Keratinocyte (primary cell): ENCODE data around the gene SDR9C7. TPM values are rescaled to one million over a fixed set of nuclear protein-coding genes. Genes with fewer than 3 reads are reported as not detected.
A peak's percentile ranks its signal among the peaks of the same experiment; 100 is the strongest.

Source experiments
- DNase-seq: peaks from one replicate; pipeline ENCODE4 v3.0.0-alpha.2; 2011; ENCODE audit warnings: low read depth, missing footprints, low spot score
- FAIRE-seq: peaks from 2 replicates; lab custom pipeline; 2011; peaks lifted over from hg19 to GRCh38; lab: Jason Lieb, UNC
- H2AFZ ChIP-seq: 2 replicates; pipeline ENCODE4 v1.6.0; 2012; ENCODE audit warnings: low read length, control low read depth, inconsistent platforms; ENCODE audit not compliant: control insufficient read depth
- H3K27ac ChIP-seq: 2 replicates; pipeline ENCODE4 v1.5.1; 2011; ENCODE audit warnings: low read length; ENCODE audit not compliant: control insufficient read depth, insufficient read depth
- H3K27me3 ChIP-seq: 3 replicates; pipeline ENCODE4 v1.6.0; 2011; ENCODE audit warnings: low read length; ENCODE audit not compliant: control insufficient read depth, insufficient read depth; ENCODE audit errors: extremely low read depth
- H3K36me3 ChIP-seq, 2 experiments: 2 replicates in 1 of 2; 3 replicates in 1 of 2; pipeline ENCODE4 v1.5.1; 2011; ENCODE audit warnings: low read length in 2 of 2, mild to moderate bottlenecking in 1 of 2; ENCODE audit not compliant: control insufficient read depth in 2 of 2, insufficient read depth in 2 of 2; ENCODE audit errors: extremely low read depth in 1 of 2
- H3K4me1 ChIP-seq: 3 replicates; pipeline ENCODE4 v1.5.1; 2011; ENCODE audit warnings: low read length; ENCODE audit not compliant: control insufficient read depth, insufficient read depth; ENCODE audit errors: extremely low read depth
- H3K4me2 ChIP-seq: 3 replicates; pipeline ENCODE4 v1.6.0; 2011; ENCODE audit warnings: low read depth, low read length; ENCODE audit not compliant: control insufficient read depth, insufficient read depth; ENCODE audit errors: extremely low read depth
- H3K4me3 ChIP-seq, 3 experiments: fragments of 200-600 bp in 1 of 3; sonication (generic) in 1 of 3; 2 replicates in 2 of 3; 3 replicates in 1 of 3; pipeline ENCODE4 v1.5.1; 2011 to 2016; ENCODE audit warnings: low read length in 3 of 3, mild to moderate bottlenecking in 3 of 3, control low read depth in 2 of 3, inconsistent platforms in 1 of 3, low read depth in 1 of 3, mixed read lengths in 1 of 3, mixed run types in 1 of 3, moderate library complexity in 1 of 3; ENCODE audit not compliant: control insufficient read depth in 2 of 3, insufficient read depth in 2 of 3; ENCODE audit errors: extremely low read depth in 1 of 3
- H3K79me2 ChIP-seq: 2 replicates; pipeline ENCODE4 v1.6.0; 2012; ENCODE audit warnings: low read length; ENCODE audit not compliant: control insufficient read depth, insufficient read depth
- H3K9ac ChIP-seq: 3 replicates; pipeline ENCODE4 v1.6.0; 2011; ENCODE audit warnings: low read length; ENCODE audit not compliant: control insufficient read depth, insufficient read depth; ENCODE audit errors: extremely low read depth
- H3K9me1 ChIP-seq: 3 replicates; pipeline ENCODE4 v1.6.0; 2011; ENCODE audit warnings: low read length; ENCODE audit not compliant: control insufficient read depth, insufficient read depth; ENCODE audit errors: extremely low read depth
- H3K9me3 ChIP-seq: 2 replicates; pipeline ENCODE4 v1.5.1; 2012; ENCODE audit warnings: low read depth, low read length; ENCODE audit not compliant: control insufficient read depth
- H4K20me1 ChIP-seq: 3 replicates; pipeline ENCODE4 v1.6.0; 2011; ENCODE audit warnings: low read length; ENCODE audit not compliant: control insufficient read depth, insufficient read depth; ENCODE audit errors: extremely low read depth
- CTCF ChIP-seq, 3 experiments: IDR thresholded peaks in 1 of 3; conservative IDR thresholded peaks in 1 of 3; optimal IDR thresholded peaks in 1 of 3; 2 replicates in 2 of 3; 3 replicates in 1 of 3; pipeline versions ENCODE3 to v1.5.1; 2011; ENCODE audit warnings: low read length in 3 of 3, mild to moderate bottlenecking in 3 of 3, moderate library complexity in 2 of 3, control low read depth in 1 of 3, inconsistent platforms in 1 of 3; ENCODE audit not compliant: insufficient read depth in 2 of 3; ENCODE audit errors: extremely low read depth in 1 of 3
- EZH2 ChIP-seq: IDR thresholded peaks from one replicate; pipeline ENCODE4 v1.6.1; 2012; ENCODE audit warnings: inconsistent platforms, mild to moderate bottlenecking, low read length, moderate library complexity
- dilution Hi-C: fragments of 300-500 bp; cut with MboI; formaldehyde crosslinking; loops from one replicate; pipeline ENCODE4 v1.7.0; 2020; ENCODE audit warnings: low sequenced_read_pairs; ENCODE audit not compliant: extremely low pct_ligation_motif_present
- polyA plus RNA-seq, 5 experiments: library from polyadenylated mRNA; depleted of rRNA in 3 of 5; stranded (reverse) in 3 of 5; stranded (forward) in 1 of 5; unstranded in 1 of 5; fragments of >200 nt; gene quantifications; 1 replicate in 1 of 5; 2 replicates in 3 of 5; 3 replicates in 1 of 5; pipeline versions ENCODE4 v1.2.1 to v1.2.3, GENCODE V29; 2011 to 2012; ENCODE audit warnings: missing spikeins in 2 of 5, low read depth in 1 of 5, low replicate concordance in 1 of 5

Gene SDR9C7
- polyA plus RNA-seq, 1 donor (not counting 4 experiments of a cell fraction or from before 2014, with no cell fraction given), result 1.3 TPM

- Histone ChIP-seq H3K36me3 (no peaks in the 10 kb centered on the region), H3K4me3 (no peak overlapping the region), H3K9me3 (no peaks in the 10 kb centered on the region), H4K20me1 (no peaks in the 10 kb centered on the region), H3K79me2 (no peaks in the 10 kb centered on the region), H3K27ac (no peak overlapping the region), H3K4me2 (peak overlapping the region; percentile 23), H3K9ac (no peak overlapping the region), H3K9me1 (no peaks in the 10 kb centered on the region), H2AFZ (no peak overlapping the region), H3K27me3 (no peaks in the 10 kb centered on the region), H3K4me1 (peaks cover 25% of the 10 kb centered on the region)
- dilution Hi-C loops, result no loop called here
- DNase-seq (peak; percentile 9), FAIRE-seq (no peak)
- no peak for TF ChIP-seq CTCF (optimal IDR thresholded peaks at IDR 0.05 in 1 of 3, IDR thresholded peaks at IDR 0.05 in 1 of 3, conservative IDR thresholded peaks at IDR 0.05 in 1 of 3; ENCODE audit: extremely low read depth in 1 of 3, insufficient read depth in 2 of 3, low read length in 3 of 3)
- TF ChIP-seq EZH2, result no peak
These were observed 2.7 kb downstream of the SDR9C7 start for GRCh38 chr12:56931474-56931978.

- no peak overlapping the region for H3K4me2 ChIP-seq
- no peaks in the 10 kb centered on the region for H3K79me2 ChIP-seq
- no peaks in the 10 kb centered on the region for H3K9me1 ChIP-seq
- FAIRE-seq, result no peak
- dilution Hi-C loops, result no loop called here
- no peak overlapping the region for H3K9ac ChIP-seq
- H3K9me3 ChIP-seq, result no peaks in the 10 kb centered on the region
- no peak for DNase-seq
- no peaks in the 10 kb centered on the region for H3K36me3 ChIP-seq
- H3K4me3 ChIP-seq, result no peak overlapping the region
- no peaks in the 10 kb centered on the region for H4K20me1 ChIP-seq
- H3K27me3 ChIP-seq, result peaks cover 3% of the 10 kb centered on the region
- H3K27ac ChIP-seq, result no peak overlapping the region
- TF ChIP-seq EZH2 (no peak), CTCF (optimal IDR thresholded peaks at IDR 0.05 in 1 of 3, IDR thresholded peaks at IDR 0.05 in 1 of 3, conservative IDR thresholded peaks at IDR 0.05 in 1 of 3; ENCODE audit: extremely low read depth in 1 of 3, insufficient read depth in 2 of 3, low read length in 3 of 3) (no peak)
- peaks cover 22% of the 10 kb centered on the region for H3K4me1 ChIP-seq
- H2AFZ ChIP-seq, result no peak overlapping the region
These were observed 4.0 kb downstream of the SDR9C7 start for GRCh38 chr12:56930241-56930640.
